Breast epithelium (tissue), 3 donors: ENCODE measurements around the gene SCEL.

Experiments
- POLR2A ChIP-seq: fragments of 450-650 bp; IDR thresholded peaks from one replicate; pipeline ENCODE4 v1.6.1; 2016; ENCODE audit warnings: antibody characterized with exemption, mild to moderate bottlenecking, moderate library complexity
- TF ChIP-seq, protein P1 (sequence below), 3 donors: fragments of 450-650 bp; IDR thresholded peaks; one replicate each; pipeline ENCODE4 v1.5.1; 2016 to 2017; ENCODE audit warnings: antibody characterized with exemption in 3 of 3, mild to moderate bottlenecking in 3 of 3, moderate library complexity in 3 of 3

DNA sequence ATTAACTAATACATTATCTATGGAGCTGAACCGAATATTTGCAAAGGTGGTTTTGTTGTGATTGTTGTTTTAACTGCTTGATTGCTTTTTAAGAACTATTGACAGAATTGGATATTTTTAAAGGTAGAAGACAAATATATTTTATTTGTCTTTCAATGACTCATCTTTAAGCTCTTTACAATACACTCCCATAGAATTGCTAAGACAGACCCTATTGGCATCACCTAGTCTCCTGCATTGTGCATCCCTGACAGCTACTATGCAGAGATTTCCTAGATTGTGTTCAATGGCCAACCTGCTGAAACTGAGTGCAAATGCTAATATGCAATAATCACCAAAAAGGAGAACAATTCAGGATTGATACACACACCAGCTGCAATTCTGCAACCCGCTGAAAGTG lies 19.7 kb upstream of the SCEL start:
- no peak for TF ChIP-seq POLR2A
- TF ChIP-seq, protein P1, sequence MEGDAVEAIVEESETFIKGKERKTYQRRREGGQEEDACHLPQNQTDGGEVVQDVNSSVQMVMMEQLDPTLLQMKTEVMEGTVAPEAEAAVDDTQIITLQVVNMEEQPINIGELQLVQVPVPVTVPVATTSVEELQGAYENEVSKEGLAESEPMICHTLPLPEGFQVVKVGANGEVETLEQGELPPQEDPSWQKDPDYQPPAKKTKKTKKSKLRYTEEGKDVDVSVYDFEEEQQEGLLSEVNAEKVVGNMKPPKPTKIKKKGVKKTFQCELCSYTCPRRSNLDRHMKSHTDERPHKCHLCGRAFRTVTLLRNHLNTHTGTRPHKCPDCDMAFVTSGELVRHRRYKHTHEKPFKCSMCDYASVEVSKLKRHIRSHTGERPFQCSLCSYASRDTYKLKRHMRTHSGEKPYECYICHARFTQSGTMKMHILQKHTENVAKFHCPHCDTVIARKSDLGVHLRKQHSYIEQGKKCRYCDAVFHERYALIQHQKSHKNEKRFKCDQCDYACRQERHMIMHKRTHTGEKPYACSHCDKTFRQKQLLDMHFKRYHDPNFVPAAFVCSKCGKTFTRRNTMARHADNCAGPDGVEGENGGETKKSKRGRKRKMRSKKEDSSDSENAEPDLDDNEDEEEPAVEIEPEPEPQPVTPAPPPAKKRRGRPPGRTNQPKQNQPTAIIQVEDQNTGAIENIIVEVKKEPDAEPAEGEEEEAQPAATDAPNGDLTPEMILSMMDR (IDR thresholded peaks at IDR 0.05): no peak
